22Rv1 (cell line): ENCODE results near the gene STRN3.

Experiments
- ZFX ChIP-seq: fragments of 450-650 bp; IDR thresholded peaks from 2 replicates; pipeline ENCODE4 v1.6.1; 2017; ENCODE audit warnings: antibody characterized with exemption, borderline replicate concordance
- TF ChIP-seq, protein P1 (sequence below): fragments of 450-650 bp; IDR thresholded peaks from 2 replicates; pipeline ENCODE4 v1.5.1; 2017; ENCODE audit warnings: mild to moderate bottlenecking

DNA sequence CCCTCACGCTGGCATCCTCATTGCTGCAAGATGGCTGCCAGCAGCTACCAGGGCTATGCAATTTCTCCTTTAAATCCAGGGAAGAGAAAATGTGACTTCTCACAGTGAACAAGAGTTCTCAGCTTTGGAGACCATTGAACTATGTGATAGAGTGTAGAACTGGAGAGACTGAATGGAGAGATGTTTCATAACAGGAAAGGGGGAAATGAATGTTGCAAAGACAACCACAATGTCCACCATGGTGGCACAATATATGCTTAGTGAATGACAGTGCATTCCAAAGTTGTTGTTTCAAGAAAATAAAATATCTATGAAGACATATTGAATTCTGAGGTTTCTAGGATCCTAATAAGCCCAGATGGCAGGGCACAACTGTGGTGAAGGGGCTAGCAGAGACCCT lies 165.0 kb downstream of the STRN3 start:
- TF ChIP-seq, protein P1, sequence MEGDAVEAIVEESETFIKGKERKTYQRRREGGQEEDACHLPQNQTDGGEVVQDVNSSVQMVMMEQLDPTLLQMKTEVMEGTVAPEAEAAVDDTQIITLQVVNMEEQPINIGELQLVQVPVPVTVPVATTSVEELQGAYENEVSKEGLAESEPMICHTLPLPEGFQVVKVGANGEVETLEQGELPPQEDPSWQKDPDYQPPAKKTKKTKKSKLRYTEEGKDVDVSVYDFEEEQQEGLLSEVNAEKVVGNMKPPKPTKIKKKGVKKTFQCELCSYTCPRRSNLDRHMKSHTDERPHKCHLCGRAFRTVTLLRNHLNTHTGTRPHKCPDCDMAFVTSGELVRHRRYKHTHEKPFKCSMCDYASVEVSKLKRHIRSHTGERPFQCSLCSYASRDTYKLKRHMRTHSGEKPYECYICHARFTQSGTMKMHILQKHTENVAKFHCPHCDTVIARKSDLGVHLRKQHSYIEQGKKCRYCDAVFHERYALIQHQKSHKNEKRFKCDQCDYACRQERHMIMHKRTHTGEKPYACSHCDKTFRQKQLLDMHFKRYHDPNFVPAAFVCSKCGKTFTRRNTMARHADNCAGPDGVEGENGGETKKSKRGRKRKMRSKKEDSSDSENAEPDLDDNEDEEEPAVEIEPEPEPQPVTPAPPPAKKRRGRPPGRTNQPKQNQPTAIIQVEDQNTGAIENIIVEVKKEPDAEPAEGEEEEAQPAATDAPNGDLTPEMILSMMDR: no peak
- TF ChIP-seq ZFX: no peak
